Prostate gland (tissue), 2 donors: ENCODE measurements around the gene TECPR2. TPM values are rescaled to one million over a fixed set of nuclear protein-coding genes. Genes with fewer than 3 reads are reported as not detected.

ENCODE experiments used
- DNase-seq: peaks from one replicate; pipeline ENCODE4 v3.0.0-alpha.2; 2019; ENCODE audit warnings: low spot score
- H3K27ac ChIP-seq, 2 donors: fragments of 200-600 bp; sonication (generic); 2 replicates each; pipeline ENCODE4 v1.5.1; 2017 to 2019
- H3K27me3 ChIP-seq: fragments of 200-600 bp; sonication (generic); replicated peaks from 2 replicates; pipeline ENCODE4 v1.5.1; 2019; ENCODE audit not compliant: insufficient read depth
- H3K36me3 ChIP-seq, 2 donors: fragments of 200-600 bp; sonication (generic); 1 replicate in 1 of 2; 2 replicates in 1 of 2; pipeline versions ENCODE4 v1.5.1 to v1.8.1; 2017 to 2019
- H3K4me1 ChIP-seq: fragments of 200-600 bp; sonication (generic); replicated peaks from 2 replicates; pipeline ENCODE4 v1.5.1; 2019
- H3K4me3 ChIP-seq, 2 donors: fragments of 200-600 bp; sonication (generic); 2 replicates each; pipeline ENCODE4 v1.5.1; 2017 to 2019
- H3K9me3 ChIP-seq: fragments of 200-600 bp; sonication (generic); 2 replicates; pipeline ENCODE4 v1.5.1; 2017
- CTCF ChIP-seq, 4 experiments: fragments of 200-600 bp in 2 of 4; fragments of 450-650 bp in 2 of 4; sonication (generic) in 2 of 4; IDR thresholded peaks; 1 replicate in 3 of 4; 2 replicates in 1 of 4; pipeline ENCODE4 v1.5.1; 2016 to 2019; ENCODE audit warnings: antibody characterized with exemption in 4 of 4, mild to moderate bottlenecking in 2 of 4, moderate library complexity in 2 of 4
- POLR2A ChIP-seq: fragments of 450-650 bp; IDR thresholded peaks from one replicate; pipeline ENCODE4 v1.6.1; 2016; ENCODE audit warnings: antibody characterized with exemption, mild to moderate bottlenecking
- POLR2AphosphoS5 ChIP-seq: sonication (generic); formaldehyde crosslinking; IDR thresholded peaks from one replicate; pipeline ENCODE4 v1.6.1; 2017; ENCODE audit warnings: antibody characterized with exemption
- WGBS: methylation state at CpG from one replicate; pipeline ENCODE4 v1.1.5; 2018; 5-methylcytosine and 5-hydroxymethylcytosine counted together
- intact Hi-C: fragments of 100-400 bp; cut with DNase I; formaldehyde crosslinking; loops from one replicate; pipeline ENCODE4 v1.14.2; 2022
- total RNA-seq, 2 donors: library from RNA; depleted of rRNA; stranded (reverse); fragments of >200 nt; gene quantifications; one replicate each; pipeline ENCODE4 v1.1.0, GENCODE V29; 2016

TECPR2 gene
- total RNA-seq, 2 donors from 2014 or later: 12.9 to 45.0 TPM

DNA sequence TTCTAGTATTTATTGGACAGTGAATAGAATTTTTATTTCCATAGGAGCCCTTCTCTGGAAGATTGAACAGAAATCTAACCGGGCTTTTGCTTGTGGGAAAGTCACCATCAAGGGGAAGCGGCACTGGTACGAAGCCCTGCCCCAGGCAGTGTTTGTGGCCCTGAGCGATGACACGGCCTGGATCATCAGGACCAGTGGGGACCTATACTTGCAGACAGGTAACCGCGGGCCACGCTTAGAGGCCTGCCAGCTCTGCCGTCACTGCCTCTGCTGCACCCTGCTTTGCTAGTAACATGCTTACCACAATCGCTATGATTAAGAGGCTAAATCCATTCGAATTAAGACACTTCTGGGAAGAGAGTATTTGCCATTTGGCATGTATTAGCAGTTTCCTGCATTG is 77.7 kb downstream of the TECPR2 start:
- Histone ChIP-seq H3K27me3 (no peaks in the 10 kb centered on the region), H3K4me1 (no peaks in the 10 kb centered on the region), H3K27ac (no peak overlapping the region), H3K4me3 (no peak overlapping the region), H3K9me3 (no peaks in the 10 kb centered on the region), H3K36me3 (peaks cover 0 to 13% of the 10 kb centered on the region in 2 donors)
- intact Hi-C loops: no loop called here
- DNase-seq: no peak
- TF ChIP-seq POLR2AphosphoS5: no peak
- no peak for TF ChIP-seq CTCF (IDR thresholded peaks at IDR 0.05)
- TF ChIP-seq POLR2A: no peak
- WGBS: 98% methylated on average over 11 of the region's 11 CpGs

DNA sequence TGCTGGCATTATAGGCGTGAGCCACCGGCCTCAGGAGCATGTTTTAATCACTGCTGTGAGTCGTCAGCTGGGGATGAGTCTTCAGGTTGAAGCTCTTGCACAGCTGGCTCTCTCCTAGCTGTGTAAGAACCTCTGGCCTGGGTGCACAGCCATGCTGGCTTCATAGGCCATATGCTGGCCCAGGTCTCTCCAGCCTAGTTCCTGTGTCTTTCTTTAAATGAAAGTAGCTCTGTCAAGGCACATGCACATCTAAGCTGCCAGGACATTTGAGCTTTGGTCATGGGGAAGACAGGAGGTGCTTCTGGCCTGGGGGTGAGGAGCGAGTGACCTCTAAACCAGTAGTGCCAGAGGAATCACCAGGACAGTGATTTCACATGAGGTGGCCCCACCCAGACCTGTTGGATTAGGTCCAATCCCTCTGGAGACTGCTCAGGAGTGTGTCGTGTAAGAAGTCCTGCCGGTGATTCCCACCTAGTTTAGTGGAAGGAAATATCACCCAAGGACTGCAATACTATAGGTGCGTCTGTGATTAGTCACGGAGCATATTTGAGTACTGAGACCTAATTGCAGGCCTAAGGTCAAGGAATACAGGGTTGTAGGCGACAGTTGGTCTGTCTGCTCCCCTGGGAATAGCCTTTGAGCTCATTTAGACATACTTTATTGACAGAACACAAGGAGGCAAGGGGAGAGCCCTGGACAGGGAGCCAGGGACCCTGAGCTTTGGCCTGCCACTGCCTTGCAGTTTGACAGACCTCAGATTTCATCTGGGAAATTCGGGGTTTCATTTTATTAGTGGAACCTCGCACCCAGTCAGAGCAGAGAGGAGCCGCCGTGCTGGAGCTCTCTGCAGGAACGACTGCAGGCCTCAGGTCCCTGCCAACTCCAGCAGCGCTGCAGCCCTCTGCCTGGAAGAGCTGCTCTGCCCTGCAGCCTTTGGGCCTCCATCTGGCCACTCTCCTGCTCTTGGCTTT is 79.8 kb downstream of the TECPR2 start:
- Histone ChIP-seq H3K27me3 (no peaks in the 10 kb centered on the region), H3K9me3 (no peaks in the 10 kb centered on the region), H3K27ac (no peak overlapping the region), H3K4me3 (no peak overlapping the region), H3K36me3 (peaks cover 0 to 13% of the 10 kb centered on the region in 2 donors), H3K4me1 (no peaks in the 10 kb centered on the region)
- DNase-seq: no peak
- TF ChIP-seq CTCF (IDR thresholded peaks at IDR 0.05) (no peak), POLR2A (no peak), POLR2AphosphoS5 (no peak)
- intact Hi-C loops: no loop called here
- WGBS: 86% methylated on average over 15 of the region's 15 CpGs

DNA sequence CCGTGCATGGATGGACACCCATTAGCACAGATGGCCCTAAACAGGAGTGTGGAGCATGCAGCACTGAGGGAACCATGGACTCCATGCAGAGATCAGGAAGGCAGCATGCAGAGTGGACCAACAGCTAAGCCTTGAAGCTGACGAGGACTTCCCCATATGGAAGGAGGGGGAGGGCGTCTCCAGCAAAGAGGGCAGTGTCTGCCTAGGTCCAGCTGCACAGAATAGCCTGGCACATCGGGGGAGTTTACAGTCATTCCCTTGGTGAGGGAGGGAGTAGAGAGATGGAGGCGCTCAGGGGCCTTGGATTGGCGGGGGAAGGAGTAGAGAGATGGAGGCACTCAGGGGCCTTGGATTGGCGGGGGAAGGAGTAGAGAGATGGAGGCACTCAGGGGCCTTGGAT is 82.3 kb downstream of the TECPR2 start:
- H3K4me3 ChIP-seq: no peak overlapping the region
- no peaks in the 10 kb centered on the region for H3K27me3 ChIP-seq
- no peak for TF ChIP-seq POLR2AphosphoS5
- TF ChIP-seq POLR2A: no peak
- no peak for TF ChIP-seq CTCF (IDR thresholded peaks at IDR 0.05)
- intact Hi-C loops: no loop called here
- H3K36me3 ChIP-seq: peaks cover 0 to 13% of the 10 kb centered on the region in 2 donors
- H3K4me1 ChIP-seq: no peaks in the 10 kb centered on the region
- DNase-seq: no peak
- H3K9me3 ChIP-seq: no peaks in the 10 kb centered on the region
- WGBS: 87% methylated on average over 7 of the region's 7 CpGs
- H3K27ac ChIP-seq: no peak overlapping the region

GRCh38 chr14:102445641-102446040 is 82.9 kb downstream of the TECPR2 start:
- intact Hi-C loops: no loop called here
- Histone ChIP-seq H3K4me1 (no peaks in the 10 kb centered on the region), H3K9me3 (no peaks in the 10 kb centered on the region), H3K27ac (no peak overlapping the region), H3K27me3 (no peaks in the 10 kb centered on the region), H3K36me3 (peaks cover 0 to 13% of the 10 kb centered on the region in 2 donors), H3K4me3 (no peak overlapping the region)
- DNase-seq: no peak
- TF ChIP-seq POLR2A (no peak), CTCF (IDR thresholded peaks at IDR 0.05) (no peak), POLR2AphosphoS5 (no peak)
- 93% methylated on average over 15 of the region's 15 CpGs for WGBS
